Inferior parietal cortex (tissue), 1 donor: ENCODE results near the gene MUC3A.
"Not testable (repeated sequence)": the region's sequence is repeated elsewhere in the genome, so short reads cannot be mapped to it uniquely, and the experiment has no call there.

ENCODE experiments used
- DNase-seq: peaks from one replicate; pipeline ENCODE4 v3.0.0-alpha.2; 2016; ENCODE audit errors: extremely low spot score

The MUC3A gene

GRCh38 chr7:100949227-100949932, at the start of gene MUC3A:
MUC3A (plus strand) TSS chr7:100949534; CDS start chr7:100949625, 91 bp downstream.
- no peak for DNase-seq

DNA sequence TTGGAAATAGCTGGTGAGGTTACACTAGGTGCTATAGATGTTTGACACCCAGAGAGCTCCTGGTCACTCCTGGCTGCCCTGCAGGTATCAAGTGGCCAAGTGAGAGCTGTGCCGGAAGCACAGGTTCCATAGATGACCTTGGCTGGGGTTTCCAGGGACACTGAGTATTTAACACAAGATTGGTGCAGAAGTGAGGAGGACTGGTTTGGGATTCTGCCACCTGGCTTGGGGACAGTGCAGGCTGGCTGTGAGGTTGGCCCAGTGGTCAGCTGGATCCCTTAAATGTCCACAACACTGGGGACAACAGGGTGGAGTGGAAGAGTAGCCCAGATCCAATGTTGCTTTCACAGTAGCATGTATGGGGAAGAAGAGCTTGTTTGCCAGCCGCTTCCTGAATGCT, 48.4 kb upstream of the MUC3A start:
- DNase-seq: no peak

GRCh38 chr7:100901921-100902332, 47.4 kb upstream of the MUC3A start:
- DNase-seq: no peak

- no peak for DNase-seq
These were observed 46.7 kb upstream of the MUC3A start for GRCh38 chr7:100902638-100903037.

GRCh38 chr7:100908512-100908911, 40.8 kb upstream of the MUC3A start:
- DNase-seq: no peak

- DNase-seq: not testable (repeated sequence)
These were observed 38.9 kb upstream of the MUC3A start for GRCh38 chr7:100910443-100910842.

- DNase-seq: no peak
These were observed 37.9 kb upstream of the MUC3A start for GRCh38 chr7:100911484-100911883.

GRCh38 chr7:100914208-100914878, 35.0 kb upstream of the MUC3A start:
- DNase-seq: no peak

- no peak for DNase-seq
These were observed 34.4 kb upstream of the MUC3A start for GRCh38 chr7:100914879-100915447.

DNA sequence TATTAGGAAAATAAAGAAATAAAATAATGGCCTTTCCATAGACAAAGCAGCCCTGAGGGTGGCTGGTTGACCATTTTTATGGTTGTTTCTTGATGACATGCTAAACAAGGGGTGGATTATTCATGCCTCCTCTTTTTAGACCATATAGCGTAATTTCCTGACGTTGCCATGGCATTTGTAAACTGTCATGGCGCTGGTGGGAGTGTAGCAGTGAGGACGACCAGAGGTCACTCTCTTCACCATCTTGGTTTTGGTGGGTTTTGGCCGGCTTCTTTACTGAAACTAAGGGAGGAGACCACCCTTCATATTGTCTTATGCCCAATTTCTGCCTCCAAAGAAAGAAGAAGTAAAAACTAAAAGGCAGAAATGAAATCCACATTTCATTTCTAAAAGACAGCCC, 30.0 kb upstream of the MUC3A start:
- DNase-seq: not testable (repeated sequence)

DNA sequence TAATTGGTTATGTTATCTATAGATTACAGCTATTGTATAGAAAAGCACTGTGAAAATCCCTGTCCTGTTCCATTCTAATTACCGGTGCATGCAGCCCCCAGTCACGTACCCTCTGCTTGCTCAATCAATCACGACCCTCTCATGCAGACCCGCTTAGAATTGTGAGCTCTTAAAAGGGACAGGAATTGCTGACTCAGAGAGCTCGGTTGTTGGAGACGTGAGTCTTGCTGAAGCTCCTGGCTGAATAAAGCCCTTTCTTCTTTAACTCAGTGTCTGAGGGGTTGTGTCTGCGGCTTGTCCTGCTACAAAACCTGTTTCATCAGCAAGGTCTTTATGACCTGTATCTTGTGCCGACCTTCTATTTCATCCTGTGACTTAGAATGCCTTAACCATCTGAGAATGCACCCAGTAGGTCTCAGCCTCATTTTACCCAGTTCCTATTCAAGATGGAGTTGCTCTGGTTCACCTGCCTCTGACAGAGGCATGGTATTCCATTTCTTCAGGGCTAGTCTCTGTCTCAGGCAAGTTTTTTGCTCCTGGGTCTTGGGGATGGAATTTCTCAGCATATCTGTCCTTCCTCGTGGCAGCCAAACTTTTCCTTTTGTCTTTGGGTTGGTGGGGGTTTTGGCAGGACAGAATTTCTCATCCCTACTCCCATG, 29.4 kb upstream of the MUC3A start:
- not testable (repeated sequence) for DNase-seq

- no peak for DNase-seq
These were observed 28.3 kb upstream of the MUC3A start for GRCh38 chr7:100921039-100921438.

DNA sequence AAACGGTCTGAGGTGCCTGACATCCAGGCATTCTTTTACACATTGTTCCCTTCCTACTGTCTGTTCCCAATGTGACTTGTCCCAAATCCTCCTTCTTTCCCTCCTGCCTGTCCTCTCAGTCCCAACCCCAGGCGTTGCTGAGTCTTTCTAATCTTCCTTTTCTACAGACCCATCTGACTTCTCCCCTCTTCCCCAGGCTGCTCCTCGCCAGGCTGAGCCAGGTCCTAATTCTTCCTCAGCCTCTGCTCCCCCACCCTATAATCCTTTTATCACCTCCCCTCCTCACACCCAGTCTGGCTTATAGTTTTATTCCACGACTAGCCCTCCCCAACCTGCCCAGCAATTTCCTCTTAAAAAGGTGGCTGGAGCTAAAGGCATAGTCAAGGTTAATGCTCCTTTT, 25.7 kb upstream of the MUC3A start:
- not testable (repeated sequence) for DNase-seq

DNA sequence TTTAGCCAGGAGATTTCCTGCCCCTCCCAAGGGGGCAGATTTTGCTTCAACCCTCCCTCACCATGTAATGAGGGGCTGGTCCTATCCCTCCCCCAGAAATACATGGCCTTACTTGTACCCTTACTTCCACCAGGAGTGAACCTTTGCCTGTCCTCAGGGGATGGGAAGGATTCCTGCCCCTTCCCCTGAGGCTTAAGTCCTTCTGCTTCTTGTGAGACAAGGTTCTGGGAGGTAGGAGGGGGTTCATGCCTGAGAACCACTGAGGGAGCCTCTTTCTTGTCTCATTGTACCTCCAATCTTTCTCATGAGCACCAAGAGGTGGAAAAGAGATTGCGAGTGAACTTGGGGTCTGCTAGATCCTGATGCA, 19.5 kb upstream of the MUC3A start:
- DNase-seq: no peak

GRCh38 chr7:100933734-100934133, 15.6 kb upstream of the MUC3A start:
- no peak for DNase-seq

DNA sequence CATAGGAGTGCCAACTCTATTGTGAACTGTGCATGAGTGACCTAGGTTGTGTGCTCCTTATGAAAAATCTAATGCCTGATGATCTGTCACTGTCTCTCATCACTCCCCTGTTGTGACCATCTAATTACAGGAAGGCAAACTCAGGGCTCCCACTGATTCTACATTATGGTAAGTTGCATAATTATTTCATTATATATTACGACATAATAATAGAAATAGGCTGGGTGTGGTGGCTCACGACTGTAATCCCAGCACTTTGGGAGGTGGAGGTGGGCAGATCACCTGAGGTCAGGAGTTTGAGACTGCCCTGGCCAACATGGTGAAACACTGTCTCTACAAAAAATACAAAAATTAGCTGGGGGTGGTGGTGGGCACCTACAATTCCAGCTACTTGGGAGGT, 14.0 kb upstream of the MUC3A start:
- DNase-seq: not testable (repeated sequence)

DNA sequence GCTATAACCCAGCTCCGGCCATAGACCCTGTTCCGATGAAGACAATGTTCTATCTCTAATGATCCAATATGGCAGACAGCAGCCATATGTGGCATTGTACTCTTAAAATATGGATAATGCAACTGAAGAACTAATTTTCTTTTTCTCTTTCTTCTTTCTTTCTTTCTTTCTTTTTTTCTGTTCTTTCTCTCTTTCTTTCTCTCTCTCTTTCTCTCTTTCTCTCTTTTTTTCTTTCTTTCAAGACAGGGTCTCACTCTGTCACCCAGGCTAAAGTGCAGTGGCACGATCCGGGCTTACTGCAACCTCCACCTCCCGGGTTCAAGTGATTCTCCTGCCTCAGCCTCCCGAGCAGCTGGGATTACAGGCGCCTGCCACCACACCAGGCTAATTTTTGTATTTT, 13.2 kb upstream of the MUC3A start:
- not testable (repeated sequence) for DNase-seq

DNA sequence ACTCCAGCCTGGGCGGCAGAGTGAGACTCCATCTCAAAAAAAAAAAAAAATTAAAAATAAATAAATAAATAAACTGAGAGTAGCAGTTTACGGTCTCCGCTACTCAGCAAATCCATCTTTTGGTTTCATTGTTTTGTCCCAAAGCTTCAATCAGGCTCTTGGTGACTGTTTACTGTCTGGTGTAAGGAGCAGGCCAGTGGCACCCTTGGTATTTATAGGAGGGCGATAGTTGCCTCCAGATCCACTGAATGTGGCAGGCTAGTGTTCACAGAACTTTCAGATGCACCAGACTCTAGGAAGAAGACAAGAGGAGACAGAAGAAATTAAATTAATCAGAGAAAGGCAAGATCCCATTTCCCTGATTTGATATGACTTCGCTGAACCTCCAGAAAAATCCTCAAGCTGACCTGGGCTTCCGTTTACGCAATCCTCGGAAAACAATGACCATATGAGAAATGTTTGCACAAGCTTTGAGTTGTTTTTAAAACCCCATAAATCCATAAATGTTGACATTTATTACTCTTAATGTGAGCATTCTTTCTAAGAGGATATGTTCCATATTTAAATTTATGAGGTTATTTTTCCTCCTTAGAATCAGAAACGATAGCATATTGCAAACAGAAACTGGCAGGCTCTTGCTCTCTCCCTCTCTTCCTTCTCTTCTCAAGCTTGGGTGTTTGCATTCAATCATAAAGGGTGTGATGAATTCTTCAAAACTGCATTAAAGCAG, 7.1 kb upstream of the MUC3A start:
- no peak for DNase-seq

- no peak for DNase-seq
These were observed 5.6 kb upstream of the MUC3A start for GRCh38 chr7:100943693-100944092.

GRCh38 chr7:100944138-100944537, 5.2 kb upstream of the MUC3A start:
- no peak for DNase-seq

- DNase-seq: no peak
These were observed 3.2 kb upstream of the MUC3A start for GRCh38 chr7:100946111-100946510.
